ENCODE results near the gene FAM163B.

The FAM163B gene

GRCh38 chr9:133580419-133580738 is 28.8 kb downstream of the FAM163B start:
- DNase-seq: no peak

GRCh38 chr9:133579601-133580418 is 29.4 kb downstream of the FAM163B start:
- DNase-seq: no peak

- DNase-seq: no peak
Measured at GRCh38 chr9:133578524-133579441, 30.4 kb downstream of the FAM163B start.

- DNase-seq: no peak
Measured at GRCh38 chr9:133577737-133578112, 31.5 kb downstream of the FAM163B start.

- no peak for DNase-seq
Measured at GRCh38 chr9:133576875-133577736, 32.1 kb downstream of the FAM163B start.

GRCh38 chr9:133576031-133576874 is 32.9 kb downstream of the FAM163B start:
- no peak for DNase-seq

GRCh38 chr9:133575186-133576030 is 33.8 kb downstream of the FAM163B start:
- DNase-seq: no peak

GRCh38 chr9:133574771-133575170 is 34.4 kb downstream of the FAM163B start:
- DNase-seq: no peak

- DNase-seq: no peak
Measured at GRCh38 chr9:133573791-133574515, 35.2 kb downstream of the FAM163B start.

- DNase-seq: peak; percentile 77
Measured at GRCh38 chr9:133572821-133573361, 36.3 kb downstream of the FAM163B start.

GRCh38 chr9:133571896-133572595 is 37.1 kb downstream of the FAM163B start:
- DNase-seq: no peak

- DNase-seq: no peak
Measured at GRCh38 chr9:133571391-133571890, 37.7 kb downstream of the FAM163B start.

GRCh38 chr9:133570691-133571080 is 38.5 kb downstream of the FAM163B start:
- DNase-seq: no peak

GRCh38 chr9:133569891-133570690 is 39.1 kb downstream of the FAM163B start:
- DNase-seq: no peak

- no peak for DNase-seq
Measured at GRCh38 chr9:133569121-133569785, 39.9 kb downstream of the FAM163B start.

- DNase-seq: no peak
Measured at GRCh38 chr9:133568186-133568585, 41.0 kb downstream of the FAM163B start.

GRCh38 chr9:133566817-133567216 is 42.4 kb downstream of the FAM163B start:
- no peak for DNase-seq

GRCh38 chr9:133566382-133566781 is 42.8 kb downstream of the FAM163B start:
- no peak for DNase-seq
